IMR-90 (cell line): Measurements from ENCODE around the gene GTF3C1. TPM values are rescaled to one million over a fixed set of nuclear protein-coding genes. Genes with fewer than 3 reads are reported as not detected.

Experiments
- ATAC-seq: fragments of 200-7000 bp; cut with Tn5 transposase; 2 replicates; pipeline ENCODE4 v1.9.1; 2020; ENCODE audit warnings: low read depth, mild to moderate bottlenecking, moderate library complexity
- BruUV-seq: library from RNA; stranded (reverse); fragments of 400-500 nt; replicated peaks from 2 replicates; lab custom pipeline; 2021; lab: Mats Ljungman, UMichigan
- CTCF ChIA-PET: fragments of 300-600 bp; formaldehyde crosslinking; extraction: SDS; loops from one replicate; lab custom pipeline; 2021; ENCODE audit warnings: antibody characterized with exemption; lab: Yijun Ruan, JAX
- POLR2A ChIA-PET: fragments of 300-600 bp; sonication (Branson Sonifier 250); formaldehyde crosslinking; loops from one replicate; lab custom pipeline; 2022; ENCODE audit warnings: antibody characterized with exemption; ENCODE audit not compliant: unreplicated experiment; lab: Charles Lee
- DNase-seq: peaks from one replicate; pipeline ENCODE4 v3.0.0; 2013
- H2AFZ ChIP-seq: replicated peaks from 2 replicates; pipeline ENCODE3; 2013; ENCODE audit warnings: low read length, mild to moderate bottlenecking; ENCODE audit not compliant: poor library complexity
- H2AK5ac ChIP-seq: 2 replicates; pipeline ENCODE4 v1.6.1; 2013; ENCODE audit warnings: low read depth, low read length, inconsistent platforms
- H2AK9ac ChIP-seq: replicated peaks from 2 replicates; pipeline ENCODE3; 2013; ENCODE audit warnings: mild to moderate bottlenecking, low read depth, low read length, moderate library complexity; ENCODE audit not compliant: poor library complexity
- H2BK120ac ChIP-seq: 2 replicates; pipeline ENCODE4 v1.6.1; 2013; ENCODE audit warnings: low read depth, low read length, inconsistent platforms
- H2BK15ac ChIP-seq: 3 replicates; pipeline ENCODE4 v1.6.1; 2013; ENCODE audit warnings: low read depth, low read length, inconsistent platforms
- H2BK20ac ChIP-seq: 2 replicates; pipeline ENCODE4 v1.6.1; 2013; ENCODE audit warnings: low read depth, mild to moderate bottlenecking, inconsistent platforms, low read length, moderate library complexity
- H2BK5ac ChIP-seq: 2 replicates; pipeline ENCODE4 v1.6.1; 2013; ENCODE audit warnings: mild to moderate bottlenecking, low read depth, low read length, inconsistent platforms; ENCODE audit not compliant: poor library complexity, severe bottlenecking
- H3K14ac ChIP-seq: replicated peaks from 2 replicates; pipeline ENCODE4 v1.6.1; 2013; ENCODE audit warnings: low read depth, low read length, inconsistent platforms
- H3K18ac ChIP-seq: 2 replicates; pipeline ENCODE4 v1.6.1; 2013; ENCODE audit warnings: low read depth, low read length, control low read depth
- H3K23ac ChIP-seq: 2 replicates; pipeline ENCODE4 v1.6.1; 2013; ENCODE audit warnings: low read depth, low read length, inconsistent platforms
- H3K27ac ChIP-seq: 2 replicates; pipeline ENCODE4 v1.5.1; 2013; ENCODE audit warnings: mild to moderate bottlenecking, control low read depth, low read length; ENCODE audit not compliant: insufficient read depth
- H3K27me3 ChIP-seq: 2 replicates; pipeline ENCODE4 v1.6.1; 2013; ENCODE audit warnings: low read length; ENCODE audit not compliant: control insufficient read depth, insufficient read depth
- H3K36me3 ChIP-seq: 2 replicates; pipeline ENCODE4 v1.6.1; 2013; ENCODE audit warnings: low read length, mixed read lengths; ENCODE audit not compliant: control insufficient read depth, insufficient read depth
- H3K4ac ChIP-seq: 2 replicates; pipeline ENCODE4 v1.6.1; 2013; ENCODE audit warnings: low read depth, low read length, inconsistent platforms
- H3K4me1 ChIP-seq: 2 replicates; pipeline ENCODE4 v1.6.1; 2013; ENCODE audit warnings: low read length, mixed read lengths; ENCODE audit not compliant: control insufficient read depth, insufficient read depth
- H3K4me2 ChIP-seq: 2 replicates; pipeline ENCODE4 v1.6.1; 2013; ENCODE audit warnings: low read depth, mild to moderate bottlenecking, control low read depth, low read length, moderate library complexity
- H3K4me3 ChIP-seq: 2 replicates; pipeline ENCODE4 v1.5.1; 2013; ENCODE audit warnings: low read depth, mild to moderate bottlenecking, control low read depth, low read length, moderate library complexity; ENCODE audit not compliant: insufficient read depth
- H3K56ac ChIP-seq: 2 replicates; pipeline ENCODE4 v1.6.1; 2013; ENCODE audit warnings: low read length, inconsistent platforms; ENCODE audit not compliant: insufficient read depth; ENCODE audit errors: extremely low read depth
- H3K79me1 ChIP-seq, 2 experiments: 2 replicates each; pipeline ENCODE4 v1.6.1; 2013; ENCODE audit warnings: low read length in 2 of 2, inconsistent platforms in 1 of 2, low read depth in 1 of 2
- H3K9ac ChIP-seq: 2 replicates; pipeline ENCODE4 v1.6.1; 2013; ENCODE audit warnings: low read depth, low read length, control low read depth
- H3K9me1 ChIP-seq: 2 replicates; pipeline ENCODE4 v1.6.1; 2013; ENCODE audit warnings: low read length, inconsistent platforms; ENCODE audit not compliant: insufficient read depth
- H3K9me3 ChIP-seq: 2 replicates; pipeline ENCODE4 v1.6.1; 2013; ENCODE audit warnings: low read length; ENCODE audit not compliant: control insufficient read depth, insufficient read depth
- H4K20me1 ChIP-seq: 2 replicates; pipeline ENCODE4 v1.6.1; 2013; ENCODE audit warnings: low read length, inconsistent platforms; ENCODE audit not compliant: insufficient read depth
- H4K5ac ChIP-seq: 2 replicates; pipeline ENCODE4 v1.6.1; 2013; ENCODE audit warnings: mild to moderate bottlenecking, low read depth, low read length, control low read depth
- H4K8ac ChIP-seq, 2 experiments: 2 replicates each; pipeline ENCODE4 v1.6.1; 2013; ENCODE audit warnings: low read depth in 2 of 2, low read length in 2 of 2, control low read depth in 1 of 2, inconsistent platforms in 1 of 2
- H4K91ac ChIP-seq: 2 replicates; pipeline ENCODE4 v1.6.1; 2013; ENCODE audit warnings: low read depth, low read length, inconsistent platforms; ENCODE audit not compliant: insufficient read depth
- MAFK ChIP-seq: IDR thresholded peaks from 2 replicates; pipeline ENCODE4 v1.6.1; 2012; ENCODE audit warnings: low read depth, low read length, improper control_type of control experiment
- MAZ ChIP-seq: IDR thresholded peaks from 2 replicates; pipeline ENCODE4 v1.6.1; 2012; ENCODE audit warnings: low read depth, mild to moderate bottlenecking, low read length, improper control_type of control experiment, moderate library complexity, borderline replicate concordance
- NFE2L2 ChIP-seq: fragments of 150-350 bp; IDR thresholded peaks from 2 replicates; pipeline ENCODE4 v1.6.1; 2016; ENCODE audit warnings: low read depth, mild to moderate bottlenecking, low read length
- RCOR1 ChIP-seq: IDR thresholded peaks from 2 replicates; pipeline ENCODE4 v1.6.1; 2012; ENCODE audit warnings: mild to moderate bottlenecking, low read length, improper control_type of control experiment; ENCODE audit not compliant: insufficient replicate concordance
- RFX5 ChIP-seq: IDR thresholded peaks from 2 replicates; pipeline ENCODE4 v1.8.0; 2012; ENCODE audit warnings: low read depth, mild to moderate bottlenecking, low read length, moderate library complexity
- WGBS, 2 experiments: methylation state at CpG; one replicate each; pipeline versions ENCODE4 v1.1.5 to v1.1.7; 2013; ENCODE audit warnings: missing lambda C conversion rate in 2 of 2; ENCODE audit not compliant: insufficient read length in 1 of 2; ENCODE audit errors: extremely low coverage in 2 of 2; 5-methylcytosine and 5-hydroxymethylcytosine counted together
- dilution Hi-C: fragments of 300-500 bp; cut with HindIII; formaldehyde crosslinking; loops from one replicate; pipeline ENCODE4 v1.14.3; 2018; ENCODE audit warnings: low sequenced_read_pairs; ENCODE audit not compliant: unreplicated experiment
- in situ Hi-C: fragments of 300-500 bp; cut with MboI; formaldehyde crosslinking; loops from 3 replicates; pipeline ENCODE4 v1.14.3; 2019; ENCODE audit warnings: low sequenced_read_pairs, inconsistent platforms, mixed read lengths
- intact Hi-C: fragments of 100-400 bp; cut with micrococcal nuclease; formaldehyde crosslinking; loops from 2 replicates; pipeline ENCODE4 v1.10.0; 2022
- polyA plus RNA-seq, 3 experiments: library from polyadenylated mRNA; depleted of rRNA; stranded (reverse); fragments of >200 nt; gene quantifications; 2 replicates each; pipeline ENCODE4 v1.2.3, GENCODE V29; 2012; ENCODE audit warnings: low replicate concordance in 1 of 3
- total RNA-seq: library from RNA; depleted of rRNA; stranded (reverse); fragments of >200 nt; gene quantifications from 2 replicates; pipeline ENCODE4 v1.2.3, GENCODE V29; 2012

Gene GTF3C1
- total and polyA plus RNA-seq, 2 of the 4 experiments (the other 2 are of a cell fraction), result 50.8 to 68.1 TPM

GRCh38 chr16:27480761-27481160, 69.0 kb downstream of the GTF3C1 start:
- no peak overlapping the region for H3K4ac ChIP-seq
- H3K4me1 ChIP-seq, result peaks cover 7% of the 10 kb centered on the region
- TF ChIP-seq NFE2L2 (no peak), RCOR1 (no peak), MAZ (no peak), RFX5 (no peak), MAFK (no peak)
- dilution Hi-C loops (no loop called here), intact Hi-C loops (no loop called here), in situ Hi-C loops (no loop called here)
- ChIA-PET POLR2A (no interaction called here), CTCF (no interaction called here)
- no peaks in the 10 kb centered on the region for H3K27me3 ChIP-seq
- H2BK15ac ChIP-seq, result no peak overlapping the region
- DNase-seq (no peak), ATAC-seq (no peak)
- no peak overlapping the region for H3K9ac ChIP-seq
- no peak overlapping the region for H3K23ac ChIP-seq
- H3K4me2 ChIP-seq, result no peak overlapping the region
- no peaks in the 10 kb centered on the region for H3K9me3 ChIP-seq
- H3K14ac ChIP-seq, result no peak overlapping the region
- no TSS peak for BruUV-seq
- no peak overlapping the region for H4K5ac ChIP-seq
- H2BK120ac ChIP-seq, result no peak overlapping the region
- no peak overlapping the region for H2AK5ac ChIP-seq
- H4K8ac ChIP-seq, result no peak overlapping the region
- H3K4me3 ChIP-seq, result no peak overlapping the region
- peaks cover 73% of the 10 kb centered on the region for H3K36me3 ChIP-seq
- H4K91ac ChIP-seq, result no peak overlapping the region
- no peaks in the 10 kb centered on the region for H4K20me1 ChIP-seq
- no peak overlapping the region for H2BK20ac ChIP-seq
- no peak overlapping the region for H3K18ac ChIP-seq
- peaks cover 4% of the 10 kb centered on the region in 2 experiments; a peak in 2 of 4 replicates for H3K79me1 ChIP-seq
- H2BK5ac ChIP-seq, result no peak overlapping the region
- peak overlapping the region; percentile 8 for H2AK9ac ChIP-seq
- WGBS, 2 experiments, result 100% methylated on average over 1 of the region's 7 CpGs; no CpG with 5 or more reads in 1 of the 2 experiments
- H3K27ac ChIP-seq, result no peak overlapping the region
- no peak overlapping the region for H2AFZ ChIP-seq
- no peak overlapping the region for H3K56ac ChIP-seq
- peaks cover 15% of the 10 kb centered on the region; the same call in 1 of the 2 replicates for H3K9me1 ChIP-seq
